Prostate gland (tissue), 2 donors: ENCODE results near the gene CPZ. TPM values are rescaled to one million over a fixed set of nuclear protein-coding genes. Genes with fewer than 3 reads are reported as not detected.

Source experiments
- DNase-seq: peaks from one replicate; pipeline ENCODE4 v3.0.0-alpha.2; 2019; ENCODE audit warnings: low spot score
- H3K27ac ChIP-seq, 2 donors: fragments of 200-600 bp; sonication (generic); 2 replicates each; pipeline ENCODE4 v1.5.1; 2017 to 2019
- H3K27me3 ChIP-seq: fragments of 200-600 bp; sonication (generic); replicated peaks from 2 replicates; pipeline ENCODE4 v1.5.1; 2019; ENCODE audit not compliant: insufficient read depth
- H3K36me3 ChIP-seq, 2 donors: fragments of 200-600 bp; sonication (generic); 1 replicate in 1 of 2; 2 replicates in 1 of 2; pipeline versions ENCODE4 v1.5.1 to v1.8.1; 2017 to 2019
- H3K4me1 ChIP-seq: fragments of 200-600 bp; sonication (generic); replicated peaks from 2 replicates; pipeline ENCODE4 v1.5.1; 2019
- H3K4me3 ChIP-seq, 2 donors: fragments of 200-600 bp; sonication (generic); 2 replicates each; pipeline ENCODE4 v1.5.1; 2017 to 2019
- H3K9me3 ChIP-seq: fragments of 200-600 bp; sonication (generic); 2 replicates; pipeline ENCODE4 v1.5.1; 2017
- CTCF ChIP-seq, 4 experiments: fragments of 200-600 bp in 2 of 4; fragments of 450-650 bp in 2 of 4; sonication (generic) in 2 of 4; IDR thresholded peaks; 1 replicate in 3 of 4; 2 replicates in 1 of 4; pipeline ENCODE4 v1.5.1; 2016 to 2019; ENCODE audit warnings: antibody characterized with exemption in 4 of 4, mild to moderate bottlenecking in 2 of 4, moderate library complexity in 2 of 4
- POLR2A ChIP-seq: fragments of 450-650 bp; IDR thresholded peaks from one replicate; pipeline ENCODE4 v1.6.1; 2016; ENCODE audit warnings: antibody characterized with exemption, mild to moderate bottlenecking
- POLR2AphosphoS5 ChIP-seq: sonication (generic); formaldehyde crosslinking; IDR thresholded peaks from one replicate; pipeline ENCODE4 v1.6.1; 2017; ENCODE audit warnings: antibody characterized with exemption
- WGBS: methylation state at CpG from one replicate; pipeline ENCODE4 v1.1.5; 2018; 5-methylcytosine and 5-hydroxymethylcytosine counted together
- intact Hi-C: fragments of 100-400 bp; cut with DNase I; formaldehyde crosslinking; loops from one replicate; pipeline ENCODE4 v1.14.2; 2022
- total RNA-seq, 2 donors: library from RNA; depleted of rRNA; stranded (reverse); fragments of >200 nt; gene quantifications; one replicate each; pipeline ENCODE4 v1.1.0, GENCODE V29; 2016

CPZ gene
- total RNA-seq, 2 donors from 2014 or later, result 0.73 to 15.1 TPM

GRCh38 chr4:8547912-8548730, 44.4 kb upstream of the CPZ start:
- intact Hi-C loops, result loop anchor here (5.0 kb wide), 1 partner anchor 76 kb away; no protein-coding TSS in a partner anchor
- no peak for DNase-seq

GRCh38 chr4:8548731-8549351, 43.7 kb upstream of the CPZ start:
- no peak overlapping the region for H3K4me3 ChIP-seq
- TF ChIP-seq POLR2AphosphoS5 (no peak), CTCF (IDR thresholded peaks at IDR 0.05) (no peak), POLR2A (no peak)
- no peaks in the 10 kb centered on the region for H3K36me3 ChIP-seq
- H3K4me1 ChIP-seq, result no peaks in the 10 kb centered on the region
- intact Hi-C loops, result loop anchor here (5.0 kb wide), 1 partner anchor 77 kb away; no protein-coding TSS in a partner anchor
- no peak for DNase-seq
- 88% methylated on average over 14 of the region's 14 CpGs for WGBS
- H3K27me3 ChIP-seq, result no peaks in the 10 kb centered on the region
- H3K27ac ChIP-seq, result no peak overlapping the region
- H3K9me3 ChIP-seq, result no peaks in the 10 kb centered on the region

More at GRCh38 chr4:8547912-8548730, 44.4 kb upstream of the CPZ start:
- WGBS, result 83% methylated on average over 14 of the region's 16 CpGs
- Histone ChIP-seq H3K4me3 (no peak overlapping the region), H3K27me3 (no peaks in the 10 kb centered on the region), H3K9me3 (no peaks in the 10 kb centered on the region), H3K4me1 (no peaks in the 10 kb centered on the region), H3K27ac (no peak overlapping the region), H3K36me3 (no peaks in the 10 kb centered on the region)
- TF ChIP-seq POLR2AphosphoS5, result no peak
- TF ChIP-seq POLR2A, result no peak
- no peak for TF ChIP-seq CTCF (IDR thresholded peaks at IDR 0.05)

- Histone ChIP-seq H3K27ac (no peak overlapping the region), H3K36me3 (no peaks in the 10 kb centered on the region), H3K9me3 (no peaks in the 10 kb centered on the region), H3K4me1 (no peaks in the 10 kb centered on the region), H3K4me3 (no peak overlapping the region), H3K27me3 (no peaks in the 10 kb centered on the region)
- intact Hi-C loops, result loop anchor here (5.0 kb wide), 1 partner anchor 77 kb away; no protein-coding TSS in a partner anchor
- TF ChIP-seq POLR2A (no peak), CTCF (IDR thresholded peaks at IDR 0.05) (no peak), POLR2AphosphoS5 (no peak)
- DNase-seq, result no peak
- 84% methylated on average over 11 of the region's 11 CpGs for WGBS
Observed at GRCh38 chr4:8549352-8549931, 43.1 kb upstream of the CPZ start.

GRCh38 chr4:8550691-8551090, 41.9 kb upstream of the CPZ start:
- TF ChIP-seq POLR2AphosphoS5 (no peak), CTCF (IDR thresholded peaks at IDR 0.05) (no peak), POLR2A (no peak)
- WGBS, result 90% methylated on average over 9 of the region's 9 CpGs
- intact Hi-C loops, result no loop called here
- H3K27ac ChIP-seq, result no peak overlapping the region
- no peaks in the 10 kb centered on the region for H3K9me3 ChIP-seq
- no peak for DNase-seq
- no peak overlapping the region for H3K4me3 ChIP-seq
- H3K4me1 ChIP-seq, result no peaks in the 10 kb centered on the region
- no peaks in the 10 kb centered on the region for H3K36me3 ChIP-seq
- no peaks in the 10 kb centered on the region for H3K27me3 ChIP-seq
